Activated CD8-positive, alpha-beta T cell treated with anti-CD3 and anti-CD28 coated beads, Interleukin-2, amount 10 ng/mL, durations not matched to agents 7 days and 5 days (primary cell): ENCODE data around the gene SSTR5. TPM values are rescaled to one million over a fixed set of nuclear protein-coding genes. Genes with fewer than 3 reads are reported as not detected.

Source experiments
- ATAC-seq: fragments of 150-1000 bp; cut with Tn5 transposase; one replicate; pipeline ENCODE4 v1.10.0; 2021; ENCODE audit warnings: moderate library complexity
- CTCF ChIA-PET: fragments of 350-600 bp; sonication (Branson Sonifier 250); formaldehyde crosslinking; loops from one replicate; lab custom pipeline; 2021; ENCODE audit warnings: antibody characterized with exemption; lab: Charles Lee
- POLR2A ChIA-PET: fragments of 350-600 bp; sonication (Branson Sonifier 250); formaldehyde crosslinking; loops from one replicate; lab custom pipeline; 2021; ENCODE audit warnings: antibody characterized with exemption; lab: Charles Lee
- DNase-seq: peaks from one replicate; pipeline ENCODE4 v3.0.0-alpha.2; 2020
- H3K27ac Mint-ChIP-seq: one replicate; pipeline ENCODE4 v1.8.0; 2021; ENCODE audit warnings: mild to moderate bottlenecking, mixed read lengths
- H3K27me3 Mint-ChIP-seq: one replicate; pipeline ENCODE4 v1.8.0; 2021; ENCODE audit warnings: low read depth, mixed read lengths
- H3K36me3 Mint-ChIP-seq: one replicate; pipeline ENCODE4 v1.8.0; 2021; ENCODE audit warnings: low read depth, mixed read lengths
- H3K4me1 Mint-ChIP-seq: one replicate; pipeline ENCODE4 v1.8.0; 2021; ENCODE audit warnings: low read depth, mixed read lengths
- H3K4me3 Mint-ChIP-seq: one replicate; pipeline ENCODE4 v1.8.0; 2021; ENCODE audit warnings: mild to moderate bottlenecking, mixed read lengths
- H3K9me3 Mint-ChIP-seq: one replicate; pipeline ENCODE4 v1.8.0; 2022; ENCODE audit warnings: mixed read lengths; ENCODE audit not compliant: insufficient read depth
- total RNA-seq, 2 experiments: library from RNA; stranded (reverse); gene quantifications; one replicate each; pipeline ENCODE4 v1.2.3, GENCODE V29; 2021

The SSTR5 gene
- total RNA-seq, 2 experiments from 2014 or later: not detected

- no peaks in the 10 kb centered on the region for H3K4me1 Mint-ChIP-seq
- no peak overlapping the region for H3K27ac Mint-ChIP-seq
- DNase-seq: no peak
- CTCF ChIA-PET: interaction anchor here (1.2 kb wide), 1 partner anchor 13 kb away, joined by 3 read pairs; no protein-coding TSS in a partner anchor
- POLR2A ChIA-PET: interaction anchor here (0.7 kb wide), 1 partner anchor 11 kb away, joined by 3 read pairs; no protein-coding TSS in a partner anchor
- no peaks in the 10 kb centered on the region for H3K9me3 Mint-ChIP-seq
- H3K4me3 Mint-ChIP-seq: no peak overlapping the region
- ATAC-seq: no peak
- peaks cover 4% of the 10 kb centered on the region for H3K36me3 Mint-ChIP-seq
- peaks cover 12% of the 10 kb centered on the region for H3K27me3 Mint-ChIP-seq
These were observed 1.6 kb upstream of the SSTR5 start for GRCh38 chr16:1070864-1071408.

GRCh38 chr16:1071561-1072225 lies 854 bp upstream of the SSTR5 start:
- no peak overlapping the region for H3K27ac Mint-ChIP-seq
- no peak overlapping the region for H3K4me3 Mint-ChIP-seq
- peaks cover 4% of the 10 kb centered on the region for H3K36me3 Mint-ChIP-seq
- no peaks in the 10 kb centered on the region for H3K9me3 Mint-ChIP-seq
- H3K4me1 Mint-ChIP-seq: no peaks in the 10 kb centered on the region
- ChIA-PET POLR2A (no interaction called here), CTCF (interaction anchor here (1.2 kb wide), 1 partner anchor 14 kb away, joined by 3 read pairs; no protein-coding TSS in a partner anchor)
- peaks cover 12% of the 10 kb centered on the region for H3K27me3 Mint-ChIP-seq
- no peak for ATAC-seq
- no peak for DNase-seq

GRCh38 chr16:1073262-1073558 lies 663 bp downstream of the SSTR5 start:
- ChIA-PET POLR2A (no interaction called here), CTCF (no interaction called here)
- ATAC-seq (no peak), DNase-seq (no peak)
- Mint-ChIP-seq H3K9me3 (no peaks in the 10 kb centered on the region), H3K27ac (no peak overlapping the region), H3K4me3 (no peak overlapping the region), H3K36me3 (no peaks in the 10 kb centered on the region), H3K27me3 (peaks cover 7% of the 10 kb centered on the region), H3K4me1 (no peaks in the 10 kb centered on the region)

DNA sequence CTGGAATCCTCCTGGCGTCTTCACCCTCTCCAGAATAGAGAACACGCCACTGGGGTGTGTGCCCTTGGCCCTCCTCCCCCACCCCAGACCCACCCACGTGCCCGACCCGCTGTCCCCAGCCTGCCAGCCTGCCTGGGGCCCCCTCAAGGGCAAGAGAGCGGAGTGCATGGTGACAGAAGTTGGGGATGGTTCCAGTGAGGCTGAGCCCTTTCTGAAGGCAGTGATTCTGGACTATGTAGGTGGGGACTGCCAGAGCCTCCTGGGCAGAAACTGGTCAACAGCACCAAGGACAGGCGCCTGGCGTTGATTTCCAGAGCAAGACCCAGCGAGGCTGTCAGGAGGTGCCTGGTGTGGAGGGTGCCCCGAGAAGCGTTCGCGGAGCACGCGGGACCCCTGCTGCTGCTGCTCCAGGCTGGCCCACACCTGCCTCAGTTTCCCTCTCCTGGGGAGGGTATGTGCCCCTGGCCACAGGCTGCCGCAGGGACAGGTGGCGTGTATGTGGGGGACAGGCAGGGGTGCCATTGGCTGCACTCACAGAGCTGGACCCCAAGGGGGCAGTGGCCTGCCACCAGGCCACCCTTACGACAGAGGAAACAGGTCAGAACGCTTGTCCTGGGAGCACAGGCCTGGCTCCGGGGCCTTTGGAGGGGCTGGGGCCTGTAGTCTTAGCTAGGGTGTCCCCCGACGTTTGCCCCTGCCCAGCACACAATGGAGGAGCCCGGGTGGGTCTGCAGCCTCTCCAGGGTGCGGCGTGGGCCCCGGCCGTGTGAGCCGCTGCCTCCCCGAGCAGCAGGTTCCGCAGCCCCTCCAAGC lies 1.2 kb downstream of the SSTR5 start:
- DNase-seq: no peak
- ChIA-PET CTCF (no interaction called here), POLR2A (no interaction called here)
- Mint-ChIP-seq H3K27me3 (peaks cover 7% of the 10 kb centered on the region), H3K4me3 (no peak overlapping the region), H3K4me1 (no peaks in the 10 kb centered on the region), H3K9me3 (no peaks in the 10 kb centered on the region), H3K36me3 (no peaks in the 10 kb centered on the region), H3K27ac (no peak overlapping the region)
- ATAC-seq: no peak

GRCh38 chr16:1074379-1074649 lies 1.8 kb downstream of the SSTR5 start:
- ChIA-PET POLR2A (no interaction called here), CTCF (no interaction called here)
- H3K27ac Mint-ChIP-seq: no peak overlapping the region
- H3K9me3 Mint-ChIP-seq: no peaks in the 10 kb centered on the region
- H3K27me3 Mint-ChIP-seq: peaks cover 7% of the 10 kb centered on the region
- H3K4me3 Mint-ChIP-seq: no peak overlapping the region
- DNase-seq (no peak), ATAC-seq (no peak)
- no peaks in the 10 kb centered on the region for H3K4me1 Mint-ChIP-seq
- H3K36me3 Mint-ChIP-seq: no peaks in the 10 kb centered on the region

- Mint-ChIP-seq H3K4me1 (no peaks in the 10 kb centered on the region), H3K36me3 (no peaks in the 10 kb centered on the region), H3K4me3 (no peak overlapping the region), H3K27me3 (peaks cover 4% of the 10 kb centered on the region), H3K27ac (no peak overlapping the region), H3K9me3 (no peaks in the 10 kb centered on the region)
- ChIA-PET CTCF (no interaction called here), POLR2A (no interaction called here)
- ATAC-seq: no peak
- DNase-seq: no peak
These were observed 3.0 kb downstream of the SSTR5 start for GRCh38 chr16:1075546-1075945.

DNA sequence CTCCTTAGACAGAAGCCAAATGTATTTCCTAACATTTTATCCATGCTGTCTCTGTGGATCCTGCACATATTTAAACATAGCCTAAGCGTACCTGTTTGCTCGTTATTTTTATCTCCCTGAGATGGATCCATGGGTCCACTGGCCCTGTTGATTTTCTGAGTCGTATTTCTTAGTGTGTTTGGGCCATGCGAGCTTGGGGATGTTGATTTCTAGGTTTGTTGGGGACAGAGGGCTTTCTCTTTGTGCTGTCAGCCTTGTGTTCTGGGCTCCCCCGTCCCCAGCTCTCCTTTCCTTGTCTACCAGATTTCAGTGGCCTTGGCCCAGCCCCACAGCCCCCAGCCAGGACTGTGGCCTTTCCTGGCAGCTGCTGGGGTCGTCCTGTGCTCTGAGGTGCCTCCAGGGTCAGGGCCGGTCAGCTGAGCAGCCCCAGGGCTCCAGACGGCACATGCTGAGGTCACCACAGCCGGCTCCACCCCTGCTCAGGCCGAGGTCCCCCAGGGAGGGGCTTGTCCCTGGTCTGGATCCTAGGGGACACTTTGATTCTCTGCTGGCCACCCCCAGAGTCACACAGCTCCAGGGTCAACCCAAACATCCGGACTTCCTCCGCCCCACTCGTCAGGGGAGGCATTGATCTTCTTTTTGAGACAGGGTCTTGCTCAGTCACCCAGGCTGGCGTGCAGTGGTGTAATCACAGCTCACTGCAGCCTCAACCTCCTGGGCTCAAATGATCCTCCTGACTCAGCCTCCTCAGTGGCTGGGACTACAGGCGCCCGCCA lies 4.4 kb downstream of the SSTR5 start:
- no peaks in the 10 kb centered on the region for H3K9me3 Mint-ChIP-seq
- no peak overlapping the region for H3K4me3 Mint-ChIP-seq
- CTCF ChIA-PET: no interaction called here
- H3K4me1 Mint-ChIP-seq: no peaks in the 10 kb centered on the region
- peaks cover 2% of the 10 kb centered on the region for H3K27me3 Mint-ChIP-seq
- no peak overlapping the region for H3K27ac Mint-ChIP-seq
- H3K36me3 Mint-ChIP-seq: no peaks in the 10 kb centered on the region
- no peak for DNase-seq
- POLR2A ChIA-PET: no interaction called here
- ATAC-seq: no peak

GRCh38 chr16:1077877-1078578 lies 5.5 kb downstream of the SSTR5 start:
- Mint-ChIP-seq H3K27me3 (no peaks in the 10 kb centered on the region), H3K36me3 (no peaks in the 10 kb centered on the region), H3K27ac (no peak overlapping the region), H3K4me3 (no peak overlapping the region), H3K9me3 (no peaks in the 10 kb centered on the region), H3K4me1 (no peaks in the 10 kb centered on the region)
- ATAC-seq (no peak), DNase-seq (no peak)
- CTCF ChIA-PET: no interaction called here
- POLR2A ChIA-PET: no interaction called here

- Mint-ChIP-seq H3K4me1 (no peaks in the 10 kb centered on the region), H3K9me3 (no peaks in the 10 kb centered on the region), H3K27ac (no peak overlapping the region), H3K36me3 (no peaks in the 10 kb centered on the region), H3K4me3 (no peak overlapping the region), H3K27me3 (no peaks in the 10 kb centered on the region)
- DNase-seq (no peak), ATAC-seq (no peak)
- ChIA-PET CTCF (no interaction called here), POLR2A (no interaction called here)
These were observed 6.1 kb downstream of the SSTR5 start for GRCh38 chr16:1078579-1079021.

DNA sequence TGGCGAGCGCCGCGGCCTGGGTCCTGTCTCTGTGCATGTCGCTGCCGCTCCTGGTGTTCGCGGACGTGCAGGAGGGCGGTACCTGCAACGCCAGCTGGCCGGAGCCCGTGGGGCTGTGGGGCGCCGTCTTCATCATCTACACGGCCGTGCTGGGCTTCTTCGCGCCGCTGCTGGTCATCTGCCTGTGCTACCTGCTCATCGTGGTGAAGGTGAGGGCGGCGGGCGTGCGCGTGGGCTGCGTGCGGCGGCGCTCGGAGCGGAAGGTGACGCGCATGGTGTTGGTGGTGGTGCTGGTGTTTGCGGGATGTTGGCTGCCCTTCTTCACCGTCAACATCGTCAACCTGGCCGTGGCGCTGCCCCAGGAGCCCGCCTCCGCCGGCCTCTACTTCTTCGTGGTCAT lies 6.8 kb downstream of the SSTR5 start:
- CTCF ChIA-PET: no interaction called here
- no peak for DNase-seq
- ATAC-seq: no peak

GRCh38 chr16:1079786-1080525 lies 7.4 kb downstream of the SSTR5 start:
- CTCF ChIA-PET: no interaction called here
- Mint-ChIP-seq H3K36me3 (no peaks in the 10 kb centered on the region), H3K4me3 (no peak overlapping the region), H3K4me1 (no peaks in the 10 kb centered on the region), H3K27ac (no peak overlapping the region), H3K27me3 (no peaks in the 10 kb centered on the region), H3K9me3 (no peaks in the 10 kb centered on the region)
- POLR2A ChIA-PET: no interaction called here
- ATAC-seq (no peak), DNase-seq (no peak)

More for the DNA sequence above, 6.8 kb downstream of the SSTR5 start:
- H3K9me3 Mint-ChIP-seq: no peaks in the 10 kb centered on the region
- POLR2A ChIA-PET: no interaction called here
- H3K4me3 Mint-ChIP-seq: no peak overlapping the region
- H3K27me3 Mint-ChIP-seq: no peaks in the 10 kb centered on the region
- no peaks in the 10 kb centered on the region for H3K36me3 Mint-ChIP-seq
- no peak overlapping the region for H3K27ac Mint-ChIP-seq
- no peaks in the 10 kb centered on the region for H3K4me1 Mint-ChIP-seq
